AG08396 (cell line): ENCODE data around the gene PPP1R15A.
"Not testable (repeated sequence)": the region's sequence is repeated elsewhere in the genome, so short reads cannot be mapped to it uniquely, and the experiment has no call there.

Experiments
- DNase-seq: peaks from one replicate; pipeline ENCODE4 v3.0.0; 2012; ENCODE audit warnings: low spot score, mixed read lengths

PPP1R15A gene

GRCh38 chr19:48872182-48872883 is at the start of gene PPP1R15A:
Gene PPP1R15A (plus strand): TSS chr19:48872421. CDS start chr19:48873234, 813 bp downstream.
- peak; percentile 95 for DNase-seq

- DNase-seq = no peak
These were observed 49.7 kb upstream of the PPP1R15A start for GRCh38 chr19:48822514-48822913.

- no peak for DNase-seq
These were observed 45.6 kb upstream of the PPP1R15A start for GRCh38 chr19:48826606-48827020.

- no peak for DNase-seq
These were observed 42.1 kb upstream of the PPP1R15A start for GRCh38 chr19:48830088-48830487.

- no peak for DNase-seq
These were observed 41.3 kb upstream of the PPP1R15A start for GRCh38 chr19:48830965-48831364.

- no peak for DNase-seq
These were observed 39.2 kb upstream of the PPP1R15A start for GRCh38 chr19:48833049-48833448.

GRCh38 chr19:48833977-48834376 is 38.2 kb upstream of the PPP1R15A start:
- DNase-seq = no peak

- peak; percentile 80 for DNase-seq
These were observed 36.5 kb upstream of the PPP1R15A start for GRCh38 chr19:48835734-48836088.

GRCh38 chr19:48836089-48837017 is 35.9 kb upstream of the PPP1R15A start, which contains the start of gene HSD17B14:
Gene HSD17B14 (minus strand): TSS chr19:48836491. CDS start chr19:48836411, 80 bp downstream.
- DNase-seq = no peak

- peak; percentile 93 for DNase-seq
These were observed 35.1 kb upstream of the PPP1R15A start for GRCh38 chr19:48837051-48837524.

- no peak for DNase-seq
These were observed 34.5 kb upstream of the PPP1R15A start for GRCh38 chr19:48837687-48838086.

GRCh38 chr19:48841047-48841446 is 31.2 kb upstream of the PPP1R15A start:
- DNase-seq = no peak

- no peak for DNase-seq
These were observed 30.6 kb upstream of the PPP1R15A start for GRCh38 chr19:48841571-48841970.

- peak; percentile 51 for DNase-seq
These were observed 29.4 kb upstream of the PPP1R15A start for GRCh38 chr19:48842789-48843162.

- DNase-seq = peak; percentile 80
These were observed 27.7 kb upstream of the PPP1R15A start for GRCh38 chr19:48844472-48844871.

GRCh38 chr19:48845384-48845783 is 26.8 kb upstream of the PPP1R15A start:
- DNase-seq = no peak

- not testable (repeated sequence) for DNase-seq
These were observed 25.6 kb upstream of the PPP1R15A start for GRCh38 chr19:48846659-48847058.

GRCh38 chr19:48852292-48852691 is 19.9 kb upstream of the PPP1R15A start:
- DNase-seq = no peak

- no peak for DNase-seq
These were observed 18.7 kb upstream of the PPP1R15A start for GRCh38 chr19:48853483-48853882.

- DNase-seq = no peak
These were observed 18.1 kb upstream of the PPP1R15A start for GRCh38 chr19:48854103-48854502.

- DNase-seq = no peak
These were observed 15.3 kb upstream of the PPP1R15A start for GRCh38 chr19:48856921-48857320.

- no peak for DNase-seq
These were observed 13.1 kb upstream of the PPP1R15A start for GRCh38 chr19:48858984-48859710.
